Stimulated activated CD4-positive, alpha-beta T cell treated with anti-CD3 and anti-CD28 coated beads, Interleukin-4, amount 100 ng/mL, for 1 hour (primary cell): ENCODE data around the gene DDX54.
"Not testable (repeated sequence)": the region's sequence is repeated elsewhere in the genome, so short reads cannot be mapped to it uniquely, and the experiment has no call there.

Experiments
- DNase-seq: peaks from one replicate; pipeline ENCODE4 v3.0.0-alpha.2; 2020

Gene DDX54

GRCh38 chr12:113138826-113139225 lies 46.5 kb downstream of the DDX54 start:
- DNase-seq, result no peak

- no peak for DNase-seq
Measured at GRCh38 chr12:113137861-113138783, 47.2 kb downstream of the DDX54 start.

GRCh38 chr12:113136990-113137511 lies 48.2 kb downstream of the DDX54 start:
- DNase-seq, result no peak

DNA sequence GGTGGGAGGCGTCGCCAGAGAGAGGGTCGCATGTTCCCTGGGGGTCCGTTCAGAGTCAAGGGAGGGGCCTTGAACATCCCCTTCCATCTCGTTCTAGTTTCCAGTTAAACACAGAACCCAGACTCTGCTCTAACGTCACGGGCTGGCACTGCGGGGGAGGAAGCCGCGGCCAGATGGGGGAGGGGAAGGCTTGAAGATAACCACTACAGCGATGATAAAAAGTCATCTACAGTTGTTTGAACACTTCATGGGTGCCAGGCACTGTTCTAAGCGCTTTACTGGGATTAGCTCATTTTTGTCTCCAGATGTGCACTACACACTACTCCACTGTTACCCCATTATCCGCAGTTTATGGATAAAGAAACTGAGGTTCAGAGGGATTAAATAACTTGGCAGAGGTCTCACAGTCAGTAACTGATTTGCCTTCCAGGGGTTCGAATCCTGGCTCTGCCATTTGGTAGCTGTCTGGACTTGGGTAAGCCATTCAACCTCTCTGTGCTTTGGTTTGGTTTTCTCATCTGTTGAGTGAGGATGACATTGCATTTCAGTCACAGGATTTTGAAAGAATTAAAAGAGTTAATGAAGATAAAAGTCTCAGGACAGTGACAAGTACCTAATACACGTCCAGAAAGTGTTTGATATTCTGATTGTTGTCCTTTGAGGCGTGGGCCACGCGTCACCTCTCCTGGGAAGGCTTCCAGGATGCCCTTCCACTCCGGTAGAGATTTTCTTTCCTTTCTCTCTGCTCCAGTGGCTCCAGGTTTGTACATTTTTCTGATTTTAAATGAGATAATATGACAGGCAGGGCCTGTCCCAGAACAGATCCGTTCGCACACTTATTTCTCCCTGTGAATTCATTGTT lies 48.9 kb downstream of the DDX54 start:
- peak; percentile 56 for DNase-seq

GRCh38 chr12:113135178-113136127 lies 49.8 kb downstream of the DDX54 start, which contains the start of gene RASAL1:
Gene RASAL1, minus strand, starts transcription at chr12:113135761. Its CDS starts 299 bp downstream, at chr12:113135462.
- peak; percentile 85 for DNase-seq

- no peak for DNase-seq
Measured at GRCh38 chr12:113134521-113134951, 50.7 kb downstream of the DDX54 start.

DNA sequence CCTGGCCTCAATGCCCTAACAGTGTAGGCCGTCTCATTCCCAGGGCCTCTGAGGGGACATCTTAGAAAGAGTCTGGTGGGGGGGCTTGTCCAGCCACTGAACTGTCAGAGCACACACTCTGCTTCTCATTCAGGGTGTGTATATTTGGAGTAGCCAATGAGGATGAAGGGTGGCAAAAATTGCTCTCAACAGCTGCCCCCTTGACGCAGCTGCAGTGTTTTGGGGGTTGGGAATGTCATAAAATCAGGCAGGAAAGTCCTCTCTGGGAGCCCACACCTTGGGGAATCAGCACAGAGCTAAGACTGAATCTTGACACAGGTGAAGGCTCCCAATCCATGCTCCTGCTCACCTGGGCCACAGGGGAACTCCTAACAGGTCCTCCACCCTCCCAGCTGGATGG lies 51.2 kb downstream of the DDX54 start:
- DNase-seq, result no peak

- no peak for DNase-seq
Measured at GRCh38 chr12:113133666-113134065, 51.6 kb downstream of the DDX54 start.

DNA sequence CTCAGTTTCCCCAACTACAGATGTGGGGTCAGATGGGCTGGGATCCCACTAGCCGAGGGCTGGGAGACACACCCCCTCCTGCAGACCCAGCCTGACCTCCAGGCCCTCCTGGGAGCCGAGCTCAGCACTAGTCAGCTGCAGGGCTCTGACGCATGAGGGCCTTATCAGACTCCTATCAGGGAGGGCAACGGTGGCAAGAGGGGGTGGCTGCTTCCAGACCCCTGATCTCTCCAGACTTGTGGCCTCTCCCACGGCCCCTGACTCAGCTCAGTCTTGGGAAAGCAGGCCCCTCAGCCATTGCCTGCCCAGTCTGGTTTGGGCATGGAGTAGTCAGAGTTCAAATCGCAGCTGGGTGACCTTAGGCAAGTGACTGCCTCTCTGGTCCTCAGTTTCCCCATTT lies 52.2 kb downstream of the DDX54 start:
- DNase-seq, result no peak

- no peak for DNase-seq
Measured at GRCh38 chr12:113131556-113131955, 53.7 kb downstream of the DDX54 start.

GRCh38 chr12:113130457-113131135 lies 54.7 kb downstream of the DDX54 start:
- no peak for DNase-seq

GRCh38 chr12:113129664-113130456 lies 55.4 kb downstream of the DDX54 start:
- no peak for DNase-seq

DNA sequence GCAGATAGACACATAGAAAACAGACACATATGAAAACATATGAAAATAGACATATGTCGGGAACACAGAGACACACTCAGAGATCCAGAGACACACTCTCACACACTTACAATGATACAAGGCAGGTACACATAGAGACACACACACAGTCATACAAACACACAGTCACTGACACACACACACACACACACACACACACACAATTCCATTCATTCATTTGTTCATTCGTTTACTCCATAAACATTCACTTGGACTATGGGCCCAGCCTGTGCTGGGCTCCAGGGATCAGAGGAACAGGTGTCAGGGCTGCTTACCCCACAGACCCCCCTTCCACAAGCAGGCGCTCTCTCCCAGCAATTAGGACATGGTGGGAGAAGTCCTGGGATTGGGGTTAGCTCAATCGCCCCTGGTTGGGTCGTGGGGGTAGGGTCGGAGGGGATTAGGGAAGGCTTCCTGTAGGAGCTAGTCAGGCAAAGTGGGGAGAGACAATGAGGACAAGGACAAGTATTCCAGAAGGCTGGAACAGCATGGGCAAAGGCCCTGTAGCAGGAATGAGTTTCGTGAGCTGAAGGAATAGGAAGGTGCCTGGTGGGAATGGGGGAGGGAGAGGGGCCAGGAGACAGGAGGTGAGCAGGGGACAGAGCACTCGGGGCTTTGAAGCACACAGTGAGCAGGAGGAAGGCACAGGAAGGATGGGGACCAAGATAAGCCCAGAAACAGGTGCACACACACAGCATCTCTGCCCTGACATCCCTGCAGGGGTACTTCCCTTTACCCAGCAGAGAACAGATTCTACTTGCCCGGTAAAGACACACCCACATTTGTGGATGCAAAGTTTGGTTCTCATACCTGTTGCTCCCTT lies 56.2 kb downstream of the DDX54 start:
- DNase-seq, result no peak

DNA sequence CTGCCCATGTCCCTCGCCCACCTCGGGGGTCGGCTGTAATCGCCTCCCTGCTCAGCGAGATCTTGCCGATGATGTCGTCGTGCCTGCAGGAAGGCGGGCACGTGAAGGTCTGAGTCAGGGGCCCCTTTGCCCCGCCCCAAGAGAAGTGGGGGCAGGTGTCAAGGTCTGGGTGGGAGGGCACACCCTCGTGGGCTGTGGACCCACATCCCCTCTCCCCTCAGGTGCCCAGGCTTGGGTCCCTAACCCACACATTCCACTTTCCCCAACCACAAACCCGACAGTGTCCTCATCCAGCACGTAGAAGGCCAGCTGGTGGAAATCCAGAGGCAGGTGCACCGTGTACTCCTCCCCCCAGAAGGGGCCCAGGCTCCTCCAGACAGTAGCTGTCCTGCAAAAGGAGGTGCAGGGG lies 57.5 kb downstream of the DDX54 start:
- no peak for DNase-seq

DNA sequence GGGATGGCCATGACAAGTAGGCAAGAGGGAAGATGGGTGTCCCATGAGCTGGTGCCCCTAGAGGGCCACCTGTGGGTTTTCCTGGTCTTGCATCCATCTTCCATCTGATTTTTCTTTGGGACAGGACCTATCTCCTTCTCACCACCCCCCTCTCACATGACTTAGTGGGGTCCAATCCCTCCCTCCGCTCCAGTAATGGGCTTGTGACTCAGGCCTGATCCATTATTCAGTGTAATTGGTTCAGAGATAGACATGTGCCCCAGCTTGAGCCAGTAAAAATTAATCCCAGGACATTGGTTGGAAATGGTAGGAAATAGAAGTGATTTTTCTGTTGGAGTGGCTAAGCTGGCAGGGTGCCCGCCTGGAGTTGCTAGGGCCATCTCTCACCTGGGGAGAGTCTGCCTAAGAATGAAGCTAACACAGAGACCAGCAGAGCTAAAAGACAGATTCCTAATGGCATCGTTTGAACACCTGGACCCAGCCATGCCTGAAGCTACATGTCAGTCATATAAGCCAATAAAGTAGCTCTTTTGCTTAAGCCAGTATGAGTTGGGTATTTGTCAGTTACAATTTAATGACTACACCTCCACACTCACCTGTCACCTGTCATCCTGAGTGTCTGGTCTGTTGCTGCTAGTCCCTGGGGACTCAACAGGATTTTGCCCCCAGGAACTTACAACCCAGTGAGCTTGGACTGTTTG lies 64.5 kb downstream of the DDX54 start:
- no peak for DNase-seq

DNA sequence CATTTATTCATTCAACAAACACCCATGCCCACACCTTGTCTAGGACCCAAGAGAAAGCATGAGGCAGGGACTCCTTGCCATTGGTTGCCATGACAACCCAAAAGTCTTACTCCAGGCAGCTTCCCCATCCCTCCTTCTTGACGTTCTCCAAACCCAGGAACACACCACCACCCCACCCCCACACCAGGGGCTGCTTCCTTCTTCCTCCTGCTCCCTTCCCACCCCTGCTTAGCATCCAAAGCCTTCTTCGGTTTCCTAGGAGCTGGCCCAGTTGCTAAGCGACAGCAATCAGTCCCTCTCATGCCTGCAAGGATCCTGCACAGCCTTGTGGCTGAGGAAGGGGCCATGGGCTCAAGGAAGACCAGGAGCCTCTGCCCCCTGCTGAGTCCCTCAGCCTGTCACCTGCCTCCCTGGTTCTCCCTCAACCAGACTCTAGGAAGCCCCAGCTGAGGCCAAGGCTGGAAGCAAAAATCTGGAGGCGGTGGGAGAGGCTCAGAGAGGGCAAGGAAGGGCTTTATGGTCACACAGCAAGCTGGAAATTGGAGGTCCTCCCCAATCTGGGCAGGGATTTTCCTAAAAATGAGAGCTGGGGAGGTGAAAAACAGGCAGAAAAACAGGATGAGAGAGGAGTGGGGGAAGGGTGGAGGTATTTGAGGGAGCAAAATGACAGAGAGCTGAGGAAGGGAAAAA lies 65.2 kb downstream of the DDX54 start:
- DNase-seq, result no peak

DNA sequence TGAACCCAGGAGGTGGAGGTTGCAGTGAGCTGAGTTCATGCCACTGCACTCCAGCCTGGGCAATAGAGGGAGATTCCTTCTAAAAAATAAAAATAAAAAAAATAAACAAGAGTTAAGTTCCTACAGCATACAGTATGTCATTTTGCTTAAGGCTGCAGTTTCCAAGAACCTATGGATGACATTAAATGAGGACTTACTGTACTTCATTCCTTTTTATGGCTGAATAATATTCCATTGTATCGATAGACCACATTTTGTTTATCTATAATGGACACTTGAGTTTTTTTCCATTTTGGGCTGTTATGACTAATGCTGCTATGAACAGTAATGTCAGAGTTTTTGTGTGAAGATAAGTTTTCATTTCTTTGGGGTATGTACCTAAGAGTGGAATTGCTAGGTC lies 67.1 kb downstream of the DDX54 start:
- no peak for DNase-seq

DNA sequence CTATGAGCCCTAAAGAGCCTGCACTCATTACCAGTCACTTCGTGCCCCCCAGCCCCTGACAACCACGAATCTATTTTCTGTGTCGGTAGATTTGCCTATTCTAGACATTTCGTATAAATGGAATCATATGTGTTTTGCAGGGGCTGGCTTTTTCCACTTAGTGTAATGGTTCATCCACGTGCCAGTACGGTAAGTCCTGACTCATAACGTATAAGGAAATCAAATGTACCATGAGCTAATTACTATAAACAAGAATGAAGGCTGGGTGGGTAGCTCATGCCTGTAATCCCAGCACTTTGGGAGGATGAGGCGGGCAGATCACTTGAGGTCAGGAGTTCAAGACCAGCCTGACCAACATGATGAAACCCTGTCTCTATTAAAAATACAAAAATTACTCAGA lies 67.6 kb downstream of the DDX54 start:
- DNase-seq, result not testable (repeated sequence)
